ENCODE measurements around the gene RMRP. TPM values are rescaled to one million over a fixed set of nuclear protein-coding genes. Genes with fewer than 3 reads are reported as not detected.

The RMRP gene
- total and polyA plus RNA-seq, 12 donors, result 14.9 to 14,997 (median 5,571) TPM

GRCh38 chr9:35691757-35692301, 34.0 kb upstream of the RMRP start:
- DNase-seq, result no peak
- H3K4me3 ChIP-seq, result peak overlapping the region in 3 of 10 donors; percentile 78 to 85 (median 83)
- no peak for ATAC-seq
- H3K9me3 ChIP-seq, result no peaks in the 10 kb centered on the region
- H3K27me3 ChIP-seq, result peaks cover 0 to 8% (median 0%) of the 10 kb centered on the region in 7 donors
- intact Hi-C loops (cut with DNase I), result loop anchor here in 5 of 10 donors (2.0 to 5.0 kb wide), 3 partner anchors 35 to 41 kb away; partner anchors contain the start of genes CREB3 (in 2 of the 5), TLN1 (in 2 of the 5), CCDC107 (in 1 of the 5) and RMRP (in 1 of the 5)
- H3K36me3 ChIP-seq, result peaks cover 0 to 19% (median 0%) of the 10 kb centered on the region in 9 donors
- TF ChIP-seq CTCF (IDR thresholded peaks at IDR 0.05), result no peak
- H3K27ac ChIP-seq, result peak overlapping the region in 9 of 10 donors; percentile 72 to 100 (median 97)
- peaks cover 0 to 42% (median 33%) of the 10 kb centered on the region in 9 donors for H3K4me1 ChIP-seq
- WGBS, 2 donors, result 72 to 77% methylated on average over 13 of the region's 13 CpGs

DNA sequence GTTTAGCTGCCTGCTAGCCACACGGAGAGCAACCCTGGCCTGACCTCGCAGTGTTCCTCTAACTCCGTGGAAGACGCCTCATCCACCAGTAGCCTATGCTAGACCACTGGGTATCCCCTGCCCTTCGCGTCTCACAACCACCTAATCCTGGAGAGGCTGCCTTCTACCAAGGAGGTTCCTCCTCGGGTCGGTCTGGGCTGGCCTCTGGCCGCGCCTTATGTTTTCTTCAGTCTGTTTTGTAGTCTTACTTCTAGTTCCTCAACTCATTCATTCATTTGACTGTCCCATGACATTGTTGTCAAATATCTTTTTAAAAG, 33.5 kb upstream of the RMRP start:
- Histone ChIP-seq H3K36me3 (peaks cover 0 to 14% (median 0%) of the 10 kb centered on the region in 9 donors), H3K9me3 (no peaks in the 10 kb centered on the region), H3K27me3 (peaks cover 0 to 8% (median 0%) of the 10 kb centered on the region in 7 donors), H3K4me3 (peak overlapping the region in 9 of 10 donors; percentile 45 to 86 (median 75)), H3K4me1 (peaks cover 0 to 42% (median 38%) of the 10 kb centered on the region in 9 donors), H3K27ac (peak overlapping the region; percentile 72 to 100 (median 94))
- intact Hi-C loops (cut with DNase I), result loop anchor here in 5 of 10 donors (2.0 to 5.0 kb wide), 3 partner anchors 34 to 42 kb away; partner anchors contain the start of genes CREB3 (in 2 of the 5), TLN1 (in 2 of the 5), CCDC107 (in 1 of the 5) and RMRP (in 1 of the 5)
- ATAC-seq (no peak), DNase-seq (no peak)
- no peak for TF ChIP-seq CTCF (IDR thresholded peaks at IDR 0.05)
- WGBS, 2 donors, result 22 to 40% methylated on average over 9 to 10 of the region's 10 CpGs

- Histone ChIP-seq H3K27ac (peak overlapping the region; percentile 72 to 100 (median 94)), H3K36me3 (peaks cover 0 to 14% (median 3%) of the 10 kb centered on the region in 9 donors), H3K4me1 (peaks cover 0 to 47% (median 44%) of the 10 kb centered on the region in 9 donors), H3K27me3 (peaks cover 0 to 8% (median 0%) of the 10 kb centered on the region in 7 donors), H3K4me3 (peak overlapping the region; percentile 33 to 86 (median 71)), H3K9me3 (no peaks in the 10 kb centered on the region)
- WGBS, 2 donors, result 0 to 2% methylated on average over 54 to 61 of the region's 61 CpGs
- intact Hi-C loops (cut with DNase I), result loop anchor here in 5 of 10 donors (2.0 to 5.0 kb wide), 3 partner anchors 33 to 42 kb away; partner anchors contain the start of genes CREB3 (in 2 of the 5), TLN1 (in 2 of the 5), CCDC107 (in 1 of the 5) and RMRP (in 1 of the 5)
- DNase-seq (peak; percentile 84 to 90), ATAC-seq (peak; percentile 59 to 75 (median 66))
- no peak for TF ChIP-seq CTCF (IDR thresholded peaks at IDR 0.05)
Measured at GRCh38 chr9:35690614-35691333, 33.0 kb upstream of the RMRP start.

GRCh38 chr9:35690294-35690613, 32.4 kb upstream of the RMRP start:
- ATAC-seq (no peak), DNase-seq (no peak)
- Histone ChIP-seq H3K4me3 (peak overlapping the region; percentile 33 to 86 (median 71)), H3K27me3 (peaks cover 0 to 8% (median 0%) of the 10 kb centered on the region in 7 donors), H3K36me3 (peaks cover 0 to 16% (median 5%) of the 10 kb centered on the region in 9 donors), H3K9me3 (no peaks in the 10 kb centered on the region), H3K27ac (peak overlapping the region; percentile 72 to 100 (median 94)), H3K4me1 (peaks cover 4 to 53% (median 48%) of the 10 kb centered on the region in 9 donors)
- TF ChIP-seq CTCF (IDR thresholded peaks at IDR 0.05), result no peak
- WGBS, 2 donors, result 0 to 1% methylated on average over 21 of the region's 21 CpGs
- intact Hi-C loops (cut with DNase I), result loop anchor here in 5 of 10 donors (2.0 to 5.0 kb wide), 3 partner anchors 33 to 43 kb away; partner anchors contain the start of genes CREB3 (in 2 of the 5), TLN1 (in 2 of the 5), CCDC107 (in 1 of the 5) and RMRP (in 1 of the 5)
